ENCODE measurements around the gene CDCP1.

The CDCP1 gene

DNA sequence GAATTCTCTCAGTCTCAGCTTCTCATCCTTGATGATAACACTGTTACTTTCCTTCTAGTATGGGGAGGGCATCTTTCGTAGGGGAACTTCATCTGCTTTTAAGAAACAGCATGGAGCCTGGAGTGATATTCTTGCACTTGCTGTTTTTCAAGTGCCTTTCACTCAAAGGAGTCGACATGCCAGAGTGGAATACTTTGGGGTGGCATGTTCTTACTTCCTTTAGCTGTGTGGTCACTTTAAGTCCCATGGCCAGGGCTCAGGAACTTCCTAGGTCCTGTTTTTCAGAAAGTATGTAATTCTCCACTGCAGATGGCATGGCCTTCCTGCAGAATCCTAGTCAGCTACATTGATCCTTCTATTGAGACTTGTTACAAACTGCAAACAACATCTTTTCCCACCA, 28.1 kb upstream of the CDCP1 start:
- no peak overlapping the region for H3K4me3 ChIP-seq (ENCODE audit: control insufficient read depth, low read depth, low read length)
- TF ChIP-seq, protein P1, sequence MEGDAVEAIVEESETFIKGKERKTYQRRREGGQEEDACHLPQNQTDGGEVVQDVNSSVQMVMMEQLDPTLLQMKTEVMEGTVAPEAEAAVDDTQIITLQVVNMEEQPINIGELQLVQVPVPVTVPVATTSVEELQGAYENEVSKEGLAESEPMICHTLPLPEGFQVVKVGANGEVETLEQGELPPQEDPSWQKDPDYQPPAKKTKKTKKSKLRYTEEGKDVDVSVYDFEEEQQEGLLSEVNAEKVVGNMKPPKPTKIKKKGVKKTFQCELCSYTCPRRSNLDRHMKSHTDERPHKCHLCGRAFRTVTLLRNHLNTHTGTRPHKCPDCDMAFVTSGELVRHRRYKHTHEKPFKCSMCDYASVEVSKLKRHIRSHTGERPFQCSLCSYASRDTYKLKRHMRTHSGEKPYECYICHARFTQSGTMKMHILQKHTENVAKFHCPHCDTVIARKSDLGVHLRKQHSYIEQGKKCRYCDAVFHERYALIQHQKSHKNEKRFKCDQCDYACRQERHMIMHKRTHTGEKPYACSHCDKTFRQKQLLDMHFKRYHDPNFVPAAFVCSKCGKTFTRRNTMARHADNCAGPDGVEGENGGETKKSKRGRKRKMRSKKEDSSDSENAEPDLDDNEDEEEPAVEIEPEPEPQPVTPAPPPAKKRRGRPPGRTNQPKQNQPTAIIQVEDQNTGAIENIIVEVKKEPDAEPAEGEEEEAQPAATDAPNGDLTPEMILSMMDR (conservative IDR thresholded peaks at IDR 0.05; ENCODE audit: control insufficient read depth, insufficient read depth, low read depth, low read length), result no peak
- no peak for DNase-seq (ENCODE audit: low read depth)

DNA sequence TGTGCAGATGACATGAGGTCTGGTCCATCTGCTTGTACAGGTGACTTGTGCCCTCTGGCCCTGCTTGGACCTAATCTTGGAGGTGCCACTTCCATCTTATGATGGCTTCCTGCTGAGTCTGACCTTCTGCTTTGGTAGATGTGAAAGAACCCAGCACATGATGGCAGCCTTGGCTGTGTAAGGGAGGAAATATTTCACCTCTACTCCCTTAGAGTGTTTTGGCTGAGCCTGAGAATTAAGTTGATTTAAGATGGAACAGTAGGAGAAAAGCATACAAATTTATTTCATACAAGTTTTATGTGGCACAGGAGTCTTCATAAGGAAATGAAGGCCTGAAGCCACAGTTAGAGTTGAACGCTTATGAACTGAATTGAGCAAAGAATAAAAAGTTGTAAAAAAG, 27.6 kb upstream of the CDCP1 start:
- DNase-seq (ENCODE audit: low read depth), result no peak
- H3K4me3 ChIP-seq (ENCODE audit: control insufficient read depth, low read depth, low read length), result no peak overlapping the region
- TF ChIP-seq, protein P1 (conservative IDR thresholded peaks at IDR 0.05; ENCODE audit: control insufficient read depth, insufficient read depth, low read depth, low read length), result no peak

DNA sequence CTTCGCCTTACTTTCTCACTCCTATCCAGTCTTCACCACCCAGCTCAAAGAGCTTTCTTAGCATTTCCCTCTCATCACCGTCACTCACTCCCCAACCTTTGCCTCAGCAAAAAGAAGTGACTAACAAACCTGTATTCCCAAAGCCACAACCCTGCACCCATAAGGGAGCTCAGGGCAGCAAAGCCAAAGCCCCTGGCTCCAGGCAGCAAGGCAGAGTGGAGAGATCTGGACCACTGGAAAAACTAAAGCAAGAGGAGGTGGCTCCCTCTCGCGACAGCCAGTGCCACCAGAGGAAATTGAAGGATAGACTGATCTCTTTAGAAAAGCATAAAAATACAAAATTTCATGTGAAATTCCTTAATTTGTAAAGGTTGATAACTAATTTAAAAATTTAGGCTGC, 25.1 kb upstream of the CDCP1 start:
- no peak overlapping the region for H3K4me3 ChIP-seq (ENCODE audit: control insufficient read depth, low read depth, low read length)
- no peak for DNase-seq (ENCODE audit: low read depth)
- TF ChIP-seq, protein P1 (conservative IDR thresholded peaks at IDR 0.05; ENCODE audit: control insufficient read depth, insufficient read depth, low read depth, low read length), result no peak

DNA sequence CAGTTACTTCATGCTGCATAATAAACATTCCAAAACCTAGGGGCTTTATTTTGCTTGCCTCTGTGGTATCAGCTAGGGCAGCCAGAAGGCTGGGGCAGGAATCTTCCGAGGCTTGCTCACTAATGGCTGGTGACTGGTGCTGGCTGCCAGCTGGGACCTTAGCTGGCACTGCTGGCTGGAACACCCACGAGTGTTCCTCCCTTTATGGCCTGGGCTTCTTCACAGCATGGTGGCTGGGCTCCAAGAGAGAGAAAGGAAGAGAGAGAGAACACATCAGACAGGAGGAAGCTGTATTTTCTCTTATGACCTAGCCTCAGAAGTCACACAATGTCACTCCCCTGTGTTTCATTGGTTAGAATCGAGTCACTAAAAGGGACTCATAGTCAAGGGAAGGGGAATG, 23.9 kb upstream of the CDCP1 start:
- TF ChIP-seq, protein P1 (conservative IDR thresholded peaks at IDR 0.05; ENCODE audit: control insufficient read depth, insufficient read depth, low read depth, low read length), result no peak
- no peak for DNase-seq (ENCODE audit: low read depth)
- no peak overlapping the region for H3K4me3 ChIP-seq (ENCODE audit: control insufficient read depth, low read depth, low read length)

DNA sequence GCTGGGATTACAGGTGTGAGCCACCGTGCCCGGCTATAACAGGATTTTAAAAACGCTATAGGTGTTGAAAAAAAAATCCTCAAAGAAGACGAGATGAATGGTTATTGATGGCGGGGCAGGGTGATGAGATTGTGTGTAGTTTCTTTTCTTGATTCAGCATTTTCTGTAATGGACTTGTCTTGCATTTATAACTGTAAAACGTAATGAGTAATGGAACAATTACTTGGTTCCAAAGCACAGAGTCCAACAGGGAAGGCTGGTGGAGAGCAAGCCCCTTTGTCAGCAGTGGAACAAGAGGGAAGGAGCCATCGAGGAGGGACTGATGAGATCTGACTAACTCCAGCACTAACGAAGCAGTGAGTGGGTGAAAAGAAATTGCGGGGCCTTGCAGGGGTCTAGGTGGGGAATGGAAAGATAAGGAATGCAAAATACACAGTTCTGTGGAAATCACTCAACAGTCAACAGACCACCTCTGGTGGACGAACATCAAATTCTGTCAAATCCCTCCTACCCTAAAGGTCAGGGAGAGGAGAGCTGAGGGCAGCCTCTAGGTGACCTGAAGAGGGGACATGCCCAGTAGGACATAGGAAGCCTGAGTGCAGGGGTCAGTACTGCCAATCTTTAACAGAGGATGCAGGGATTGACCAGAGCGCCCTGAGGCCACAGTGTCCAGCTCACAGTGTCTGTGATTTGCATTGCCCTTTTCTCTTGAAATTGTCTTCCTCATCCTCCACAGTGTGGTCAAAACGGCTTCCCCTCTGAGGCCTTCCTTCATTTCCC, 23.1 kb upstream of the CDCP1 start:
- no peak overlapping the region for H3K4me3 ChIP-seq (ENCODE audit: control insufficient read depth, low read depth, low read length)
- TF ChIP-seq, protein P1 (conservative IDR thresholded peaks at IDR 0.05; ENCODE audit: control insufficient read depth, insufficient read depth, low read depth, low read length), result no peak
- no peak for DNase-seq (ENCODE audit: low read depth)

DNA sequence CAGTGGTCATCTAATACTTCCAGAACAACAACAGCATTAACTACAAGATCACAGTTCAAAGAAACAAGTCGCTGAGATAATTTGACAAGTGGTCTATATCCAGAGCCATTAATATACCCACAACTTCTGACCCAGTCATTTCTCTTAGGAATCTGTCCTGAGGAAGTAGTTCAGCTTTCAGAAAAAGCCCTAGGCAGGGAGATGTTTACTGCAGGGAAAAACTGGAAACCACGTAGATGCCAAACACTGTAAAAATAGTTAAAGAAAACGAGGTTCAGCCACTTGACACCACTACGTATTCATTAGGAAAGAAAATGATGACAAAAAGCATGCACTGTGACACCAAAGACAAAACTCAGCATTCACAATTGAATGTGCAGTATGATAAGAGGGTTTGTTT, 22.3 kb upstream of the CDCP1 start:
- no peak overlapping the region for H3K4me3 ChIP-seq (ENCODE audit: control insufficient read depth, low read depth, low read length)
- DNase-seq (ENCODE audit: low read depth), result no peak
- TF ChIP-seq, protein P1 (conservative IDR thresholded peaks at IDR 0.05; ENCODE audit: control insufficient read depth, insufficient read depth, low read depth, low read length), result no peak
